ENCODE results near the gene PLA2G10. TPM values are rescaled to one million over a fixed set of nuclear protein-coding genes. Genes with fewer than 3 reads are reported as not detected.
"Not testable (repeated sequence)": the region's sequence is repeated elsewhere in the genome, so short reads cannot be mapped to it uniquely, and the experiment has no call there.

Gene PLA2G10, protein sequence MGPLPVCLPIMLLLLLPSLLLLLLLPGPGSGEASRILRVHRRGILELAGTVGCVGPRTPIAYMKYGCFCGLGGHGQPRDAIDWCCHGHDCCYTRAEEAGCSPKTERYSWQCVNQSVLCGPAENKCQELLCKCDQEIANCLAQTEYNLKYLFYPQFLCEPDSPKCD
- not detected for polyA plus RNA-seq (2013, experiment 1 of 2)
- polyA plus RNA-seq (2013, experiment 2 of 2), result not detected

DNA sequence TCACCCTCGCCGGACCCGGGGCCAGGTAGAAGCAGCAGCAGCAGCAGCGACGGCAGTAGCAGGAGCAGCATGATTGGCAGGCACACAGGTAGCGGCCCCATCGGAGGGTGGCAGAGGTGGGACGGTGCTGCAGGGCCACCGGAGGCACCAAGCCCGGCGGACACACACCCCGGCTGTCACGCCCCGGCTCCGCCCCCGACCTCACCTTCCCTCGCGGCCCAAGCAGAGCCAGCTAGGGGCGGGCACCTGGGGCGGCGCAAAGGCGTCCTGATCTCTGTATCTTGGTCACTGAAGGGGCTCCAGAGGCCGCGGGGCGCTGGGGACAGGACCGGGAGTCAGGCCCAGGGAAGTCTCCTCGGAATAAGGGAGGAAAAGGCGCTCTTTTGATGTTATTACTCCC is at the start of gene PLA2G10:
TSS of gene PLA2G10 (minus strand) at position 180 of the 400 bp plus-strand sequence. CDS start at position 101, 79 bp downstream.
- H3K4me3 ChIP-seq (ENCODE audit: low read length); H3K9ac ChIP-seq (ENCODE audit: low read depth, low read length); H3K27me3 ChIP-seq (ENCODE audit: insufficient read depth, low read length); H3K36me3 ChIP-seq (ENCODE audit: insufficient read depth, low read length); H3K9me3 ChIP-seq (ENCODE audit: insufficient read depth, low read depth, low read length); H3K4me1 ChIP-seq (ENCODE audit: insufficient read depth, low read length); H3K27ac ChIP-seq (ENCODE audit: low read depth, low read length): not testable (repeated sequence)
- no CpG with 5 or more reads among the region's 28 CpGs for WGBS

DNA sequence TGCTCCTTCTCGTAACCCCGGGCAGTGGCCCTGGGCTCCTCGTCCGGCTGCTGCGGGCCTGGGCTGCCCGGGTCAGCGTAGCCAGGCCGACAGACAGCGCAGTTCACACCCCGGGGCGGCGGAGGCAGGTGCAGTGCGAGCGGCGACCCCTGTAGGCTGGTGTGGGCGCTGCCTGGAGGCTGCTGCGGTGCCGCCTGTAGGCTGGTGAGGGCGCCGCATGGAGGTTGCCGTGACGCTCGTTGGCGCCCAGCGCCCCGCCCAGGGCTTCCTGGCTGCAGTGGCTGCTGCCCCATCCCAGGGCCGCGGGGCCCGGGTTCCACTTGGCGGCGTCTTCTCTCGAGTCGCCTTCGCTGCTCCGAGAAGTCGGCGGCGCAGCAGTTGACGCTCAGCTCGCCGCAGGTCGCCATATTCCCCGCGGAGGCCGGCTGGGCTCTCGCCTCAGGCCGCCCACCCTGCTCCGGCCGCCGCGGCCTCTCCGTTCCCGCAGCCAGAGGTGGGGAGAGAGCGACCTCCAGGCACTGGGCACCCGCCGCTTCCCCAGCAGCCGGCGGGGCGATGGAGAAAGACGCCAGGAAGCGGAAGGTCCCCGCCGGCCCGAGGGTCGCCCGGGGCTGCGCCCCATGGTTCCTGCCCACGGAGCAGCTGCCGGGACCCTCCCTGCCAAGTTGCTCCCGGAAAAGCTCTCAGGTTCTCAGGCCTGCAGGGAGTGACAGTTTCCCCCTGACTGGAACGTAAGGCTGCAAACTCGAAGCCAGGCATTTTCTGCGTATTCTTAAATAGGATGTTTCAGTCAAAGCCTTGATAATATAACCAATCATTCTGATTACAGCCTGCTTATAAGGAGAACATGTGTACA is 48.4 kb upstream of the PLA2G10 start, which contains the start of gene NPIPA2:
TSS of gene NPIPA2 (plus strand) at position 261 of the 856 bp plus-strand sequence. CDS start 5,533 bp downstream, outside the sequence.
- H3K4me1 ChIP-seq (ENCODE audit: insufficient read depth, low read length); H3K27me3 ChIP-seq (ENCODE audit: insufficient read depth, low read length); H3K27ac ChIP-seq (ENCODE audit: low read depth, low read length); H3K4me3 ChIP-seq (ENCODE audit: low read length); H3K36me3 ChIP-seq (ENCODE audit: insufficient read depth, low read length); H3K9me3 ChIP-seq (ENCODE audit: insufficient read depth, low read depth, low read length); H3K9ac ChIP-seq (ENCODE audit: low read depth, low read length): not testable (repeated sequence)
- no CpG with 5 or more reads among the region's 73 CpGs for WGBS

DNA sequence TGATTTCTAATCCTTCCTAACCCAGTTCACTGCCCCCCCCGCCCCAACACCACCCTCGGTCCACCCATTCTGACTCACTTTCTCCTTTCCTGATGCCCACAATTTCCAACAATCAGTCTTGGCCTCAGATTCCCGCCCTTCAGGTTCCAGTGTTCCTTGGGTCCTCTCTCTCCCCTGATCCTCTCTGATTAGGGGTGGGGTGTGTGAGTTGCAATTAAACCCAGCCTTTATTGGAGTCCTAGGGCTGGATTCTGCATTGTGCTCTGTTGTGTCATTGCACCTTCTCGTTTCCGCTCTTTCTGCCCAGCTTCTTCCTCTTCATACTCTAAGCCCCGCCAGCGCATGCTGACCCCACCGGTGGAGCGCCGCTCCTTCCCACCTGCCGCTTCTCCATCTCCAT is 47.7 kb upstream of the PLA2G10 start:
- H3K27me3 ChIP-seq (ENCODE audit: insufficient read depth, low read length); H3K4me3 ChIP-seq (ENCODE audit: low read length); H3K9me3 ChIP-seq (ENCODE audit: insufficient read depth, low read depth, low read length); H3K36me3 ChIP-seq (ENCODE audit: insufficient read depth, low read length); H3K4me1 ChIP-seq (ENCODE audit: insufficient read depth, low read length); H3K27ac ChIP-seq (ENCODE audit: low read depth, low read length); H3K9ac ChIP-seq (ENCODE audit: low read depth, low read length): not testable (repeated sequence)
- no CpG with 5 or more reads among the region's 11 CpGs for WGBS

DNA sequence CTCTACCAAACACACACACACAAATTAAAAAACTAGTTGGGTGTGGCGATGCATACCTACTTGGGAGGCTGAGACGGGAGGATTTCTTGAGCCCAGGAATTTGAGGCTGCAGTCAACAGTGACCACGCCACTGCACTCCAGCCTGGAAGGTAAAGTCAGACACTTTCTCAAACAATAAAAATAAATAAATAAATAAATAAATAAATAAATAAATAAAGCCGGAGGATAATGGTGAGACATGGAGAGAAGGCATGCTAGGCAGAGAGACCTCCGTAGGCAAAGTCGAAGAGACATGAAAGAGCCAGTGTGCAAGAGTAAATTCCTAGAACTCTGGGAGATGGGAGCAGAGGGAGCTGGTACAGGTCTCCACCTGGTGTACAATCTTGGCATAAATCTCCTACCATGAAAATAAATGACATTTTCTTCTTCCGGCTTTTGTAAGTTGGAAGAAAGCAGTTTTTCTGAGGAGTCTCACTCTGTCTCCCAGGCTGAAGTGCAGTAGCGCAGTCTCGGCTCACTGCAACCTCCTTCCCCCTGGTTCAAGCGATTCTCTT is 46.8 kb upstream of the PLA2G10 start:
- no CpG with 5 or more reads among the region's 10 CpGs for WGBS
- not testable (repeated sequence) for H3K9me3 ChIP-seq (ENCODE audit: insufficient read depth, low read depth, low read length); H3K9ac ChIP-seq (ENCODE audit: low read depth, low read length); H3K4me1 ChIP-seq (ENCODE audit: insufficient read depth, low read length); H3K27me3 ChIP-seq (ENCODE audit: insufficient read depth, low read length); H3K36me3 ChIP-seq (ENCODE audit: insufficient read depth, low read length); H3K4me3 ChIP-seq (ENCODE audit: low read length); H3K27ac ChIP-seq (ENCODE audit: low read depth, low read length)

DNA sequence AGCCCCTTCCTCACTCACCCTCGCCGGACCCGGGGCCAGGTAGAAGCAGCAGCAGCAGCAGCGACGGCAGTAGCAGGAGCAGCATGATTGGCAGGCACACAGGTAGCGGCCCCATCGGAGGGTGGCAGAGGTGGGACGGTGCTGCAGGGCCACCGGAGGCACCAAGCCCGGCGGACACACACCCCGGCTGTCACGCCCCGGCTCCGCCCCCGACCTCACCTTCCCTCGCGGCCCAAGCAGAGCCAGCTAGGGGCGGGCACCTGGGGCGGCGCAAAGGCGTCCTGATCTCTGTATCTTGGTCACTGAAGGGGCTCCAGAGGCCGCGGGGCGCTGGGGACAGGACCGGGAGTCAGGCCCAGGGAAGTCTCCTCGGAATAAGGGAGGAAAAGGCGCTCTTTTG is 39.1 kb upstream of the PLA2G10 start:
- WGBS, result no CpG with 5 or more reads among the region's 28 CpGs

DNA sequence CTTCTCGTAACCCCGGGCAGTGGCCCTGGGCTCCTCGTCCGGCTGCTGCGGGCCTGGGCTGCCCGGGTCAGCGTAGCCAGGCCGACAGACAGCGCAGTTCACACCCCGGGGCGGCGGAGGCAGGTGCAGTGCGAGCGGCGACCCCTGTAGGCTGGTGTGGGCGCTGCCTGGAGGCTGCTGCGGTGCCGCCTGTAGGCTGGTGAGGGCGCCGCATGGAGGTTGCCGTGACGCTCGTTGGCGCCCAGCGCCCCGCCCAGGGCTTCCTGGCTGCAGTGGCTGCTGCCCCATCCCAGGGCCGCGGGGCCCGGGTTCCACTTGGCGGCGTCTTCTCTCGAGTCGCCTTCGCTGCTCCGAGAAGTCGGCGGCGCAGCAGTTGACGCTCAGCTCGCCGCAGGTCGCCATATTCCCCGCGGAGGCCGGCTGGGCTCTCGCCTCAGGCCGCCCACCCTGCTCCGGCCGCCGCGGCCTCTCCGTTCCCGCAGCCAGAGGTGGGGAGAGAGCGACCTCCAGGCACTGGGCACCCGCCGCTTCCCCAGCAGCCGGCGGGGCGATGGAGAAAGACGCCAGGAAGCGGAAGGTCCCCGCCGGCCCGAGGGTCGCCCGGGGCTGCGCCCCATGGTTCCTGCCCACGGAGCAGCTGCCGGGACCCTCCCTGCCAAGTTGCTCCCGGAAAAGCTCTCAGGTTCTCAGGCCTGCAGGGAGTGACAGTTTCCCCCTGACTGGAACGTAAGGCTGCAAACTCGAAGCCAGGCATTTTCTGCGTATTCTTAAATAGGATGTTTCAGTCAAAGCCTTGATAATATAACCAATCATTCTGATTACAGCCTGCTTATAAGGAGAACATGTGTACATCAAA is 9.3 kb upstream of the PLA2G10 start, which contains the start of gene NPIPA3:
TSS of gene NPIPA3 (plus strand) at position 256 of the 856 bp plus-strand sequence. CDS start 5,533 bp downstream, outside the sequence.
- H3K4me1 ChIP-seq (ENCODE audit: insufficient read depth, low read length); H3K9me3 ChIP-seq (ENCODE audit: insufficient read depth, low read depth, low read length); H3K27me3 ChIP-seq (ENCODE audit: insufficient read depth, low read length); H3K9ac ChIP-seq (ENCODE audit: low read depth, low read length); H3K27ac ChIP-seq (ENCODE audit: low read depth, low read length); H3K4me3 ChIP-seq (ENCODE audit: low read length); H3K36me3 ChIP-seq (ENCODE audit: insufficient read depth, low read length): not testable (repeated sequence)
- no CpG with 5 or more reads among the region's 73 CpGs for WGBS

More for the DNA sequence above, 39.1 kb upstream of the PLA2G10 start:
- H3K4me1 ChIP-seq (ENCODE audit: insufficient read depth, low read length); H3K4me3 ChIP-seq (ENCODE audit: low read length); H3K27ac ChIP-seq (ENCODE audit: low read depth, low read length); H3K9me3 ChIP-seq (ENCODE audit: insufficient read depth, low read depth, low read length); H3K27me3 ChIP-seq (ENCODE audit: insufficient read depth, low read length); H3K9ac ChIP-seq (ENCODE audit: low read depth, low read length); H3K36me3 ChIP-seq (ENCODE audit: insufficient read depth, low read length): not testable (repeated sequence)

DNA sequence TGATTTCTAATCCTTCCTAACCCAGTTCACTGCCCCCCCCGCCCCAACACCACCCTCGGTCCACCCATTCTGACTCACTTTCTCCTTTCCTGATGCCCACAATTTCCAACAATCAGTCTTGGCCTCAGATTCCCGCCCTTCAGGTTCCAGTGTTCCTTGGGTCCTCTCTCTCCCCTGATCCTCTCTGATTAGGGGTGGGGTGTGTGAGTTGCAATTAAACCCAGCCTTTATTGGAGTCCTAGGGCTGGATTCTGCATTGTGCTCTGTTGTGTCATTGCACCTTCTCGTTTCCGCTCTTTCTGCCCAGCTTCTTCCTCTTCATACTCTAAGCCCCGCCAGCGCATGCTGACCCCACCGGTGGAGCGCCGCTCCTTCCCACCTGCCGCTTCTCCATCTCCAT is 8.6 kb upstream of the PLA2G10 start:
- WGBS, result no CpG with 5 or more reads among the region's 11 CpGs
- H3K9ac ChIP-seq (ENCODE audit: low read depth, low read length); H3K36me3 ChIP-seq (ENCODE audit: insufficient read depth, low read length); H3K4me1 ChIP-seq (ENCODE audit: insufficient read depth, low read length); H3K4me3 ChIP-seq (ENCODE audit: low read length); H3K9me3 ChIP-seq (ENCODE audit: insufficient read depth, low read depth, low read length); H3K27me3 ChIP-seq (ENCODE audit: insufficient read depth, low read length); H3K27ac ChIP-seq (ENCODE audit: low read depth, low read length): not testable (repeated sequence)

DNA sequence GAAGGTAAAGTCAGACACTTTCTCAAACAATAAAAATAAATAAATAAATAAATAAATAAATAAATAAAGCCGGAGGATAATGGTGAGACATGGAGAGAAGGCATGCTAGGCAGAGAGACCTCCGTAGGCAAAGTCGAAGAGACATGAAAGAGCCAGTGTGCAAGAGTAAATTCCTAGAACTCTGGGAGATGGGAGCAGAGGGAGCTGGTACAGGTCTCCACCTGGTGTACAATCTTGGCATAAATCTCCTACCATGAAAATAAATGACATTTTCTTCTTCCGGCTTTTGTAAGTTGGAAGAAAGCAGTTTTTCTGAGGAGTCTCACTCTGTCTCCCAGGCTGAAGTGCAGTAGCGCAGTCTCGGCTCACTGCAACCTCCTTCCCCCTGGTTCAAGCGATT is 7.8 kb upstream of the PLA2G10 start:
- H3K27me3 ChIP-seq (ENCODE audit: insufficient read depth, low read length); H3K36me3 ChIP-seq (ENCODE audit: insufficient read depth, low read length); H3K4me1 ChIP-seq (ENCODE audit: insufficient read depth, low read length); H3K27ac ChIP-seq (ENCODE audit: low read depth, low read length); H3K9me3 ChIP-seq (ENCODE audit: insufficient read depth, low read depth, low read length); H3K4me3 ChIP-seq (ENCODE audit: low read length); H3K9ac ChIP-seq (ENCODE audit: low read depth, low read length): not testable (repeated sequence)
- WGBS, result no CpG with 5 or more reads among the region's 7 CpGs

DNA sequence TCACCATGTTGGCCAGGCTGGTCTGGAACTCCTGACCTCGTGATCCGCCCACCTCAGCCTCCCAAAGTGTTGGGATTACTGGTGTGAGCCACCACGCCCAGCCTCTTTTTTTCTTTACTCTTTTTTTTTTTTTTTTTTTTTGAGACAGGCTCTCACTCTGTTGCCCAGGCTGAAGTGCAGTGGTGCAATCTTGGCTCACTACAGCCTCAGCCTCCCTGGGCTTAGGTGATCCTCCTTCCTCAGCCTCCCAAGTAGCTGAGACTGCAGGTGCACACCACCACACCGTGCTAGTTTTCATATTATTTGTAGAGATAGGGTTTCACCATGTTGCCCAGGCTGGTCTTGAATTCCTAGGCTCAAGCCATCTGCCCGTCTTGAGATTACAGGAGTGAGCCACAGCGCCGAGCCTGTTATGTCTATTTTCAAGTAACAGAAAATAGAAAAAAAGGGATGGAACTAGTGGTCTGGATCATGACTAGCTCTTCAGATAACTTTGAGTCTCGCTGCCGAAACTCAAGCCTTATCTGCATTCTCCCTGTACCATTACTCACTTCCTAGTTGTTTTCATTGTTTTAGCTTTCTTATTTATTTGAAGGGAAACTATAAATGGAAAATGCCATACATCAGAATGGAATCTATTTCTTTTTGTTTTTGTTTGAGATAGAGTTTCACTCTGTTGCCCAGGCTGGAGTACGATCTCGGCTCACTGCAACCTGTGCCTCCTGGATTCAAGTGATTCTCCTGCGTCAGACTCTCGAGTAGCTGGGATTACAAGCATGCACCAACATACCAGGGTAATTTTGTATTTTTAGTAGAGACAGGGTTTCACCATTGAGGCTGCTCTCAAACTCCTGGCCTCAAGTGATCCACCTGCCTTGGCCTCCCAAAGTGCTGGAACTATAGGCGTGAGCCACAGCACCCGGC is 8.0 kb downstream of the PLA2G10 start:
- not testable (repeated sequence) for H3K27ac ChIP-seq (ENCODE audit: low read depth, low read length); H3K27me3 ChIP-seq (ENCODE audit: insufficient read depth, low read length); H3K4me3 ChIP-seq (ENCODE audit: low read length); H3K9me3 ChIP-seq (ENCODE audit: insufficient read depth, low read depth, low read length); H3K4me1 ChIP-seq (ENCODE audit: insufficient read depth, low read length); H3K9ac ChIP-seq (ENCODE audit: low read depth, low read length); H3K36me3 ChIP-seq (ENCODE audit: insufficient read depth, low read length)
- WGBS, result 91% methylated on average over 15 of the region's 15 CpGs

DNA sequence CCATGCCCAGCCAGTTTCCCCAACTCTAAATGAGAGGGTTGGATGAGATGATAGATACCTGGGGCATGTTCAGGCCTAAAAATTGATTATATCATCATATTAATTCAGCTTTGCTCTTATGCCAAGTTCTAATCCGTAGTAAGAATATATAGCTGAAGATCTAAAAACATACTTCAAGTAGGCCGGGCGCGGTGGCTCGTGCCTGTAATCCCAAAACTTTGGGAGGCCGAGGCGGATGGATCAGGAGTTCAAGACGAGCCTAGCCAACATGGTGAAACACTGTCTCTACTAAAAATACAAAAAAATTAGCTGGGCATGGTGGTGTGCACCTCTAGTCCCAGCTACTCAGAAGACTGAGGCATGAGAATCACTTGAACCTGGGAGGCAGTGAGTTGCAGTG is 12.0 kb downstream of the PLA2G10 start:
- no peaks in the 10 kb centered on the region for H3K9me3 ChIP-seq (ENCODE audit: insufficient read depth, low read depth, low read length)
- no peak overlapping the region for H3K4me3 ChIP-seq (ENCODE audit: low read length)
- no peak overlapping the region for H3K27ac ChIP-seq (ENCODE audit: low read depth, low read length)
- H3K9ac ChIP-seq (ENCODE audit: low read depth, low read length), result no peak overlapping the region
- no peaks in the 10 kb centered on the region for H3K27me3 ChIP-seq (ENCODE audit: insufficient read depth, low read length)
- WGBS, result 95% methylated on average over 8 of the region's 8 CpGs
- no peaks in the 10 kb centered on the region for H3K36me3 ChIP-seq (ENCODE audit: insufficient read depth, low read length)
- H3K4me1 ChIP-seq (ENCODE audit: insufficient read depth, low read length), result no peaks in the 10 kb centered on the region
